ENCODE measurements around the gene SELENOI.

SELENOI gene

DNA sequence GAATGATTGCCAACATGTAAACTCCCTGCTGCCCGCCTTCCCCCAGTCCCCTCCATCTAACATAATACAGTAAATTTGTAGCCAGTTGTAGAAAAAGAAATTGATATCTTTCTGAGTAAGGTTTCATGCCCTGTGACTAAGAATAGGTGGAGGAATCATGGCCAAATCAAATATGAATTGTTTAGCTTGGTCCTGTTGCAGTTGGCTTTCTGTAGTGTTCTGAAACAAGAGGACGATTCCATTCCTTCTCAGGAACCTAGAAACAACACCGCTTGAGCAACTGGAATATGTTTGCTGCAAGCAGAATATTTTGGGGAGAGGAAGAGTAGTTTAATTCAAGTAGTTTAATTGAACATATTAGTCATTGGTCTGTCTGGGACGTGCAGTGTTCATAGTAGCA is 48.8 kb downstream of the SELENOI start:
- Histone ChIP-seq H3K9ac (ENCODE audit: low read length) (no peak overlapping the region), H3K9me3 (ENCODE audit: control insufficient read depth, low read length) (no peaks in the 10 kb centered on the region), H3K18ac (ENCODE audit: low read depth in 1 of 2, low read length in 2 of 2) (no peak overlapping the region), H2BK12ac (ENCODE audit: low read length in 2 of 2) (no peak overlapping the region), H2BK15ac (ENCODE audit: low read depth, poor library complexity, severe bottlenecking) (no peak overlapping the region), H4K91ac (ENCODE audit: low read length) (no peak overlapping the region), H3K36me3 (ENCODE audit: control insufficient read depth in 1 of 2, insufficient read depth in 2 of 2, low read depth in 1 of 2, low read length in 2 of 2) (peaks cover 2 to 38% of the 10 kb centered on the region in 2 experiments), H2AFZ (ENCODE audit: low read depth, low read length) (no peak overlapping the region), H3K23ac (ENCODE audit: low read length in 2 of 2) (no peak overlapping the region), H3K79me1 (replicated peaks; ENCODE audit: low read length, poor library complexity, severe bottlenecking) (peaks cover 5% of the 10 kb centered on the region), H4K8ac (ENCODE audit: low read length) (no peak overlapping the region), H2BK5ac (ENCODE audit: low read depth, low read length, poor library complexity, severe bottlenecking) (no peak overlapping the region), H3K27ac (ENCODE audit: low read length, poor library complexity, severe bottlenecking) (no peak overlapping the region), H3K27me3 (ENCODE audit: control insufficient read depth in 1 of 2, insufficient read depth in 1 of 2, low read length in 2 of 2) (no peaks in the 10 kb centered on the region), H3K14ac (ENCODE audit: low read length in 2 of 2) (no peak overlapping the region), H3K4me3 (ENCODE audit: insufficient read depth in 1 of 2, low read depth in 1 of 2, low read length in 2 of 2) (no peak overlapping the region), H3K4me1 (ENCODE audit: control insufficient read depth, insufficient read depth, low read depth, low read length) (peaks cover 3% of the 10 kb centered on the region), H3K4me2 (ENCODE audit: low read length, poor library complexity, severe bottlenecking) (no peak overlapping the region), H3K4ac (ENCODE audit: low read depth in 1 of 2, low read length in 2 of 2) (no peak overlapping the region), H2AK5ac (ENCODE audit: low read length, severe bottlenecking) (no peak overlapping the region), H2BK120ac (ENCODE audit: low read depth, low read length) (no peak overlapping the region)
- no peak for DNase-seq
- 99% methylated on average over 3 of the region's 4 CpGs for WGBS

DNA sequence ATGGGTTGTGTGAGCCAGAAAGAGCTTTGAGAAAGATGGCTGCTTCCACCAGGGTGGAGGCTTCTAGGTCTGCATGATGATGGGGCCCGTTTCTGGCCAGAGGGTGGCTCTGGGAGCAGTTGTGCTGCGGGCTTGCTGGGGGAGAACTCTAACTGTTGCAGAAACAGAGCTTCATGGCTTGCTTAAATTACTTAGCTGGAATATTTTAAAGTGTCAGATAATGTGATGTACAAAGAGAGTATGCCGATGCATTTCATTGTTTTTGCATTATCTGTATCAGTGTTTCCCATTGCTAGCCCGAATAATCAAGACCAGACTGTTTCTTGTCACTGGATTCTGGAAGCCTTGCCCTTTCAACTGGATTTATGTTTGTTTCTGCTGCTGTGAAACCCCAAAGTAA is 49.5 kb downstream of the SELENOI start:
- no peak overlapping the region for H2AK5ac ChIP-seq (ENCODE audit: low read length, severe bottlenecking)
- H3K4me2 ChIP-seq (ENCODE audit: low read length, poor library complexity, severe bottlenecking) = no peak overlapping the region
- no peak overlapping the region for H4K8ac ChIP-seq (ENCODE audit: low read length)
- no peak overlapping the region for H2BK12ac ChIP-seq (ENCODE audit: low read length in 2 of 2)
- no peak overlapping the region for H4K91ac ChIP-seq (ENCODE audit: low read length)
- peaks cover 4% of the 10 kb centered on the region for H3K4me1 ChIP-seq (ENCODE audit: control insufficient read depth, insufficient read depth, low read depth, low read length)
- H3K79me1 ChIP-seq (replicated peaks; ENCODE audit: low read length, poor library complexity, severe bottlenecking) = peaks cover 5% of the 10 kb centered on the region
- no peak overlapping the region for H3K4ac ChIP-seq (ENCODE audit: low read depth in 1 of 2, low read length in 2 of 2)
- no peak overlapping the region for H3K23ac ChIP-seq (ENCODE audit: low read length in 2 of 2)
- H2BK5ac ChIP-seq (ENCODE audit: low read depth, low read length, poor library complexity, severe bottlenecking) = no peak overlapping the region
- no peak overlapping the region for H3K27ac ChIP-seq (ENCODE audit: low read length, poor library complexity, severe bottlenecking)
- no peak overlapping the region for H2BK120ac ChIP-seq (ENCODE audit: low read depth, low read length)
- DNase-seq = no peak
- 89% methylated on average over 4 of the region's 4 CpGs for WGBS
- H3K14ac ChIP-seq (ENCODE audit: low read length in 2 of 2) = no peak overlapping the region
- H2BK15ac ChIP-seq (ENCODE audit: low read depth, poor library complexity, severe bottlenecking) = no peak overlapping the region
- peaks cover 2 to 31% of the 10 kb centered on the region in 2 experiments for H3K36me3 ChIP-seq (ENCODE audit: control insufficient read depth in 1 of 2, insufficient read depth in 2 of 2, low read depth in 1 of 2, low read length in 2 of 2)
- H2AFZ ChIP-seq (ENCODE audit: low read depth, low read length) = no peak overlapping the region
- no peak overlapping the region for H3K9ac ChIP-seq (ENCODE audit: low read length)
- H3K27me3 ChIP-seq (ENCODE audit: control insufficient read depth in 1 of 2, insufficient read depth in 1 of 2, low read length in 2 of 2) = no peaks in the 10 kb centered on the region
- no peaks in the 10 kb centered on the region for H3K9me3 ChIP-seq (ENCODE audit: control insufficient read depth, low read length)
- no peak overlapping the region for H3K18ac ChIP-seq (ENCODE audit: low read depth in 1 of 2, low read length in 2 of 2)
- no peak overlapping the region for H3K4me3 ChIP-seq (ENCODE audit: insufficient read depth in 1 of 2, low read depth in 1 of 2, low read length in 2 of 2)

DNA sequence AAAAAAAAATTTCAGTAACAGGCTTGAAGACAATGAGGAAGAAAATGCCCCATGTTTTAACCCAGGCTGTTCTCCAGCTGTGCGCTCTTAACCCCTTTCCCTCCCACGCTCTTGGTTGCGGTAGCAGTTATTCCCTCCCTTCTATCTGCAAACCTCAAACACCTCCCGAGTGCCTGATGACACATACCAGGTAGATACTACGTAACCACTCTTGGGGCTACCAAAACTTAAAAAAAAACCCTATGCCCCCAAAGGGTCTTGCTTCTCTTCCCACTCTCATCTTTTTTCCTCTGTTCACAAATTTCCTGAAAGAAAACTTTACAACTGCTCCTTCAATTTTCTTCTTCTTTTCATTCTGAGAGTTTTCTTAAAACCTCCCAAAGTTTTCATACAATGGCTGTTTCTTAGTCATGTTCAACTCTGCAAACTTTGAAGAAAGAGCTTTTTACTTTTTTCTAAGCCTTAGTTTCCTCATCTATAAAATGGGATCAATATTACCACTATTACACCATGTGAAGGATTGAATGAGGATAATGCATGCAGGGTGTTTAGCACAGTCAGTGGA is 50.9 kb downstream of the SELENOI start:
- H2BK5ac ChIP-seq (ENCODE audit: low read depth, low read length, poor library complexity, severe bottlenecking) = no peak overlapping the region
- H3K36me3 ChIP-seq (ENCODE audit: control insufficient read depth in 1 of 2, insufficient read depth in 2 of 2, low read depth in 1 of 2, low read length in 2 of 2) = peaks cover 0 to 18% of the 10 kb centered on the region in 2 experiments
- no peak overlapping the region for H2BK12ac ChIP-seq (ENCODE audit: low read length in 2 of 2)
- no peak overlapping the region for H3K4me2 ChIP-seq (ENCODE audit: low read length, poor library complexity, severe bottlenecking)
- no peak overlapping the region for H2AK5ac ChIP-seq (ENCODE audit: low read length, severe bottlenecking)
- DNase-seq = no peak
- no peaks in the 10 kb centered on the region for H3K27me3 ChIP-seq (ENCODE audit: control insufficient read depth in 1 of 2, insufficient read depth in 1 of 2, low read length in 2 of 2)
- WGBS = 98% methylated on average over 5 of the region's 5 CpGs
- no peaks in the 10 kb centered on the region for H3K9me3 ChIP-seq (ENCODE audit: control insufficient read depth, low read length)
- no peak overlapping the region for H2BK15ac ChIP-seq (ENCODE audit: low read depth, poor library complexity, severe bottlenecking)
- H3K4me3 ChIP-seq (ENCODE audit: insufficient read depth in 1 of 2, low read depth in 1 of 2, low read length in 2 of 2) = no peak overlapping the region
- no peak overlapping the region for H3K4ac ChIP-seq (ENCODE audit: low read depth in 1 of 2, low read length in 2 of 2)
- no peak overlapping the region for H3K23ac ChIP-seq (ENCODE audit: low read length in 2 of 2)
- peaks cover 8% of the 10 kb centered on the region for H3K4me1 ChIP-seq (ENCODE audit: control insufficient read depth, insufficient read depth, low read depth, low read length)
- peaks cover 2% of the 10 kb centered on the region for H3K79me1 ChIP-seq (replicated peaks; ENCODE audit: low read length, poor library complexity, severe bottlenecking)
- no peak overlapping the region for H3K27ac ChIP-seq (ENCODE audit: low read length, poor library complexity, severe bottlenecking)
- H2BK120ac ChIP-seq (ENCODE audit: low read depth, low read length) = no peak overlapping the region
- H4K91ac ChIP-seq (ENCODE audit: low read length) = no peak overlapping the region
- H2AFZ ChIP-seq (ENCODE audit: low read depth, low read length) = no peak overlapping the region
- no peak overlapping the region for H3K18ac ChIP-seq (ENCODE audit: low read depth in 1 of 2, low read length in 2 of 2)
- H3K14ac ChIP-seq (ENCODE audit: low read length in 2 of 2) = no peak overlapping the region
- H3K9ac ChIP-seq (ENCODE audit: low read length) = no peak overlapping the region
- H4K8ac ChIP-seq (ENCODE audit: low read length) = no peak overlapping the region

DNA sequence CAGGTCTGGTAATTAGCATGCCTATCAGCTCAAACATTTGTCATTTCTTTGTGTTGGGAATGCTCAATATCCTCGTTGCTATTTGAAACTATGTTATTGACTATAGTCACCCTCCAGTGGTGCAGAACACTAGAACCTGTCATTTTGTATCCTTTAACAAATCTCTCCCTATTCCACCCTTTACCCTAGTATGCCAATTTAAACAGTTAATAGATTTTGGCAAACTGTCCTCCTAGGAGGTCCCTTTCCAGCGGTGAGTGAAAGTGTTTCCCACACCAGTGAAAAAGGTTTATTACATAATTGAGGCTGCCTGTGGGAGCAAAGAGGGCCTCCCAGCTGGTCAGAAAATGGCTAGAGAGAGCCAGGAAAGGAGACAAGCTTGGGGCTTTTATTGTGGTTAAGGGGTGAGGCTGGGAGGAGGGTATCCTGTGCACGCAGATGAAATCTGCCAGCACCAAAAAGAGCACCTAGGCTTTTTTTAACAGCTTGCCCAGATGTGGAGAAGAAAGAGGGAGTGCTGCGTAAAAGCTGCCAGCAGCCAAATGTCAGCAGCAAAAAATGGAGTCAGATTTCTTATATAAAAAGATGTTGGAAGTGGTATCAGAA is 53.9 kb downstream of the SELENOI start:
- no peaks in the 10 kb centered on the region for H3K9me3 ChIP-seq (ENCODE audit: control insufficient read depth, low read length)
- no peak overlapping the region for H2BK5ac ChIP-seq (ENCODE audit: low read depth, low read length, poor library complexity, severe bottlenecking)
- 71% methylated on average over 4 of the region's 4 CpGs for WGBS

More for the DNA sequence above, 53.9 kb downstream of the SELENOI start:
- Histone ChIP-seq H2BK120ac (ENCODE audit: low read depth, low read length) (no peak overlapping the region), H3K36me3 (ENCODE audit: control insufficient read depth in 1 of 2, insufficient read depth in 2 of 2, low read depth in 1 of 2, low read length in 2 of 2) (peaks cover 0 to 4% of the 10 kb centered on the region in 2 experiments), H3K27ac (ENCODE audit: low read length, poor library complexity, severe bottlenecking) (no peak overlapping the region), H4K91ac (ENCODE audit: low read length) (no peak overlapping the region), H3K4me3 (ENCODE audit: insufficient read depth in 1 of 2, low read depth in 1 of 2, low read length in 2 of 2) (no peak overlapping the region), H2BK12ac (ENCODE audit: low read length in 2 of 2) (no peak overlapping the region), H2BK15ac (ENCODE audit: low read depth, poor library complexity, severe bottlenecking) (no peak overlapping the region), H3K18ac (ENCODE audit: low read depth in 1 of 2, low read length in 2 of 2) (no peak overlapping the region), H3K79me1 (replicated peaks; ENCODE audit: low read length, poor library complexity, severe bottlenecking) (no peaks in the 10 kb centered on the region), H3K14ac (ENCODE audit: low read length in 2 of 2) (no peak overlapping the region), H2AFZ (ENCODE audit: low read depth, low read length) (no peak overlapping the region), H3K4me1 (ENCODE audit: control insufficient read depth, insufficient read depth, low read depth, low read length) (peaks cover 16% of the 10 kb centered on the region), H3K9ac (ENCODE audit: low read length) (no peak overlapping the region), H2AK5ac (ENCODE audit: low read length, severe bottlenecking) (no peak overlapping the region), H3K4ac (ENCODE audit: low read depth in 1 of 2, low read length in 2 of 2) (no peak overlapping the region), H3K23ac (ENCODE audit: low read length in 2 of 2) (no peak overlapping the region), H3K27me3 (ENCODE audit: control insufficient read depth in 1 of 2, insufficient read depth in 1 of 2, low read length in 2 of 2) (peaks cover 0 to 2% of the 10 kb centered on the region in 2 experiments), H3K4me2 (ENCODE audit: low read length, poor library complexity, severe bottlenecking) (no peak overlapping the region), H4K8ac (ENCODE audit: low read length) (no peak overlapping the region)
- no peak for DNase-seq

Data from mesenchymal stem cell (in vitro differentiated cells and primary cell).